ENCODE data around the gene POU6F2.

GRCh38 chr7:39468808-39469374 lies 491.2 kb downstream of the POU6F2 start:
- TF ChIP-seq CTCF (conservative IDR thresholded peaks at IDR 0.05; ENCODE audit: low read depth, low read length) = no peak
- no peak for TF ChIP-seq EZH2 (IDR thresholded peaks at IDR 0.05; ENCODE audit: low read length, unreplicated experiment)
- TF ChIP-seq EZH2phosphoT487 (IDR thresholded peaks at IDR 0.05; ENCODE audit: borderline replicate concordance, low read length) = no peak

Data from PC-3 (cell line).